Transverse colon (tissue), 4 donors: ENCODE results near the gene DHDDS. TPM values are rescaled to one million over a fixed set of nuclear protein-coding genes. Genes with fewer than 3 reads are reported as not detected.

Source experiments
- DNase-seq: peaks from one replicate; pipeline ENCODE4 v3.0.0-alpha.2; 2019
- H3K27ac ChIP-seq, 4 donors: fragments of 200-600 bp; sonication (generic); 2 replicates each; pipeline ENCODE4 v1.5.1; 2016 to 2018; ENCODE audit warnings: inconsistent platforms in 4 of 4
- H3K27me3 ChIP-seq: fragments of 200-600 bp; sonication (generic); 2 replicates; pipeline ENCODE4 v1.5.1; 2017; ENCODE audit warnings: inconsistent platforms
- H3K36me3 ChIP-seq, 4 donors: fragments of 200-600 bp; sonication (generic); 2 replicates each; pipeline ENCODE4 v1.5.1; 2017 to 2019; ENCODE audit warnings: inconsistent platforms in 4 of 4
- H3K4me1 ChIP-seq, 4 donors: fragments of 200-600 bp; sonication (generic); 2 replicates each; pipeline ENCODE4 v1.5.1; 2017 to 2020; ENCODE audit warnings: inconsistent platforms in 4 of 4
- H3K4me3 ChIP-seq, 4 donors: fragments of 200-600 bp; sonication (generic); 1 replicate in 1 of 4; 2 replicates in 3 of 4; pipeline versions ENCODE4 v1.5.1 to v1.6.1; 2017 to 2019; ENCODE audit warnings: inconsistent platforms in 4 of 4
- H3K9me3 ChIP-seq, 2 donors: fragments of 200-600 bp; sonication (generic); 2 replicates each; pipeline ENCODE4 v1.5.1; 2017 to 2019; ENCODE audit warnings: inconsistent platforms in 2 of 2
- EP300 ChIP-seq: sonication (generic); formaldehyde crosslinking; IDR thresholded peaks from one replicate; pipeline ENCODE4 v1.6.1; 2017; ENCODE audit warnings: antibody characterized with exemption, low read depth
- POLR2A ChIP-seq: fragments of 450-650 bp; IDR thresholded peaks from one replicate; pipeline ENCODE4 v1.6.1; 2016; ENCODE audit warnings: antibody characterized with exemption, mild to moderate bottlenecking, moderate library complexity
- POLR2AphosphoS5 ChIP-seq, 3 donors: sonication (generic); formaldehyde crosslinking; IDR thresholded peaks; one replicate each; pipeline ENCODE4 v1.6.1; 2016; ENCODE audit warnings: antibody characterized with exemption in 3 of 3
- WGBS, 2 donors: methylation state at CpG; one replicate each; pipeline ENCODE4 v1.1.5; 2018; ENCODE audit warnings: low coverage in 1 of 2; 5-methylcytosine and 5-hydroxymethylcytosine counted together
- in situ Hi-C, 4 donors: fragments of 200-750 bp; cut with MboI; loops; one replicate each; pipeline versions ENCODE4 v1.15.0 to v1.15.1; 2017; ENCODE audit warnings: low sequenced_read_pairs in 3 of 4, low pct_ligation_motif_present in 1 of 4, low pct_unique_long_range_greater_than_20kb in 1 of 4
- intact Hi-C: fragments of 100-400 bp; cut with DNase I; formaldehyde crosslinking; loops from one replicate; pipeline ENCODE4 v1.15.1; 2023; ENCODE audit warnings: low total_unique reads
- total RNA-seq, 4 donors: library from RNA; depleted of rRNA; stranded (reverse); fragments of >200 nt; gene quantifications; one replicate each; pipeline ENCODE4 v1.1.0, GENCODE V29; 2016
- TF ChIP-seq, protein P1 (sequence below), 5 experiments: fragments of 200-600 bp in 3 of 5; fragments of 450-650 bp in 2 of 5; sonication (generic) in 3 of 5; IDR thresholded peaks; 1 replicate in 2 of 5; 2 replicates in 3 of 5; pipeline ENCODE4 v1.5.1; 2016 to 2017; ENCODE audit warnings: antibody characterized with exemption in 5 of 5, inconsistent platforms in 3 of 5, mild to moderate bottlenecking in 2 of 5, moderate library complexity in 1 of 5

The DHDDS gene
- total RNA-seq, 4 donors from 2014 or later: 83.4 to 204 (median 131) TPM

- intact Hi-C loops: no loop called here
- in situ Hi-C loops: no loop called here
- no peak overlapping the region for H3K4me3 ChIP-seq
- no peaks in the 10 kb centered on the region for H3K27me3 ChIP-seq
- 80 to 90% methylated on average over 1 to 2 of the region's 4 CpGs for WGBS, 2 donors
- no peak for DNase-seq
- TF ChIP-seq, protein P1, sequence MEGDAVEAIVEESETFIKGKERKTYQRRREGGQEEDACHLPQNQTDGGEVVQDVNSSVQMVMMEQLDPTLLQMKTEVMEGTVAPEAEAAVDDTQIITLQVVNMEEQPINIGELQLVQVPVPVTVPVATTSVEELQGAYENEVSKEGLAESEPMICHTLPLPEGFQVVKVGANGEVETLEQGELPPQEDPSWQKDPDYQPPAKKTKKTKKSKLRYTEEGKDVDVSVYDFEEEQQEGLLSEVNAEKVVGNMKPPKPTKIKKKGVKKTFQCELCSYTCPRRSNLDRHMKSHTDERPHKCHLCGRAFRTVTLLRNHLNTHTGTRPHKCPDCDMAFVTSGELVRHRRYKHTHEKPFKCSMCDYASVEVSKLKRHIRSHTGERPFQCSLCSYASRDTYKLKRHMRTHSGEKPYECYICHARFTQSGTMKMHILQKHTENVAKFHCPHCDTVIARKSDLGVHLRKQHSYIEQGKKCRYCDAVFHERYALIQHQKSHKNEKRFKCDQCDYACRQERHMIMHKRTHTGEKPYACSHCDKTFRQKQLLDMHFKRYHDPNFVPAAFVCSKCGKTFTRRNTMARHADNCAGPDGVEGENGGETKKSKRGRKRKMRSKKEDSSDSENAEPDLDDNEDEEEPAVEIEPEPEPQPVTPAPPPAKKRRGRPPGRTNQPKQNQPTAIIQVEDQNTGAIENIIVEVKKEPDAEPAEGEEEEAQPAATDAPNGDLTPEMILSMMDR (IDR thresholded peaks at IDR 0.05): no peak
- TF ChIP-seq POLR2AphosphoS5 (IDR thresholded peaks at IDR 0.05): no peak
- no peak for TF ChIP-seq POLR2A
- H3K36me3 ChIP-seq: no peaks in the 10 kb centered on the region
- no peaks in the 10 kb centered on the region for H3K4me1 ChIP-seq
- no peaks in the 10 kb centered on the region for H3K9me3 ChIP-seq
- no peak overlapping the region for H3K27ac ChIP-seq
These were observed 42.4 kb upstream of the DHDDS start for GRCh38 chr1:26389604-26390247.

- H3K4me1 ChIP-seq: no peaks in the 10 kb centered on the region
- no peaks in the 10 kb centered on the region for H3K36me3 ChIP-seq
- H3K27me3 ChIP-seq: no peaks in the 10 kb centered on the region
- no peak for DNase-seq
- H3K27ac ChIP-seq: no peak overlapping the region
- no peak overlapping the region for H3K4me3 ChIP-seq
- intact Hi-C loops (no loop called here), in situ Hi-C loops (no loop called here)
- TF ChIP-seq, protein P1 (IDR thresholded peaks at IDR 0.05): no peak
- TF ChIP-seq POLR2A (no peak), POLR2AphosphoS5 (IDR thresholded peaks at IDR 0.05) (no peak), EP300 (no peak)
- 8% methylated on average over 3 of the region's 3 CpGs; no CpG with 5 or more reads in 1 of the 2 donors for WGBS, 2 donors
- no peaks in the 10 kb centered on the region for H3K9me3 ChIP-seq
These were observed 40.7 kb upstream of the DHDDS start for GRCh38 chr1:26391450-26391849.

DNA sequence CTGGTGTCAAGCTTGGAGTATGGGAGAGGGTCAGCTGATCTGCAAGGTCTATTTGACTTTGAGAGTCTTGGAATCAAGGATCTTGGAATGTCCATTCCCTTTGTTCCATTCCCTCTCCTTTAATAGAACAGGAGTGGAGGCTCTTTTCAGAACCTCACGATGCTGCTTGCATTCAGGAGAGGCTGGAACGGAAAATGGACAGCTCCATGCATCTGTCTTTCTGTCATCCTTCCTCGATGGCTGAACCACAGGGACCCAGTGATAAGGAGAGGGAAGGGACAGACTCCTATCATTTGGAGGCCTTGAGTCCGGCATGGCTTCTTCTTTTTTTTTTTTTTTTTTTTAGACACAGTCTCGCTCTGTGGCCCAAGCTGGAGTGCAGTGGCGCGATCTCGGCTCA lies 36.4 kb upstream of the DHDDS start:
- no peak overlapping the region for H3K27ac ChIP-seq
- H3K4me3 ChIP-seq: no peak overlapping the region
- H3K36me3 ChIP-seq: no peaks in the 10 kb centered on the region
- no peaks in the 10 kb centered on the region for H3K27me3 ChIP-seq
- WGBS, 2 donors: 76 to 84% methylated on average over 5 to 8 of the region's 8 CpGs
- no peak for DNase-seq
- in situ Hi-C loops (no loop called here), intact Hi-C loops (no loop called here)
- no peaks in the 10 kb centered on the region for H3K4me1 ChIP-seq
- TF ChIP-seq POLR2A (no peak), POLR2AphosphoS5 (IDR thresholded peaks at IDR 0.05) (no peak)
- H3K9me3 ChIP-seq: no peaks in the 10 kb centered on the region

DNA sequence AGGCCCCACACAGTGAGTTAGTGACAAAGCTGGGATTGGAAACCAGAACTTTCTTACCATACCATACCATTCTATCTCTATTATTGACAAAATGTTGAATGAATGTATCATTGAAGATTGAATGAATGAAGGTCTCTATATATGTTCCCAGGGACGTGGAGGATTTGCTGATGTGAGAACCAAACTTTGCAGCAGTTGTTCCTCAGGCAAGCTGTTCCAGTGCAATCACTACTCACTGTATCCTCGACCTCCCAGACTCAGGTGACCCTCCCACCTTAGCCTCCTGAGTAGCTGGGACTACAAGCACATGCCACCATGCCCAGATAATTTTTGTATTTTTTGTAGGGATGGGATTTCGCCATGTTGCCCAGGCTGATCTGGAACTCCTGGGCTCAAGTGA lies 33.1 kb upstream of the DHDDS start:
- WGBS, 2 donors: 60 to 69% methylated on average over 2 to 3 of the region's 3 CpGs
- Histone ChIP-seq H3K27ac (no peak overlapping the region), H3K4me1 (no peaks in the 10 kb centered on the region), H3K36me3 (no peaks in the 10 kb centered on the region), H3K27me3 (peaks cover 12% of the 10 kb centered on the region), H3K4me3 (no peak overlapping the region), H3K9me3 (no peaks in the 10 kb centered on the region)
- in situ Hi-C loops (no loop called here), intact Hi-C loops (no loop called here)
- DNase-seq: no peak
- TF ChIP-seq EP300 (no peak), POLR2A (no peak), POLR2AphosphoS5 (IDR thresholded peaks at IDR 0.05) (no peak)
- TF ChIP-seq, protein P1 (IDR thresholded peaks at IDR 0.05): no peak

GRCh38 chr1:26401891-26402290 lies 30.2 kb upstream of the DHDDS start:
- Histone ChIP-seq H3K4me1 (no peaks in the 10 kb centered on the region), H3K27me3 (peaks cover 16% of the 10 kb centered on the region), H3K27ac (no peak overlapping the region), H3K4me3 (no peak overlapping the region), H3K36me3 (no peaks in the 10 kb centered on the region), H3K9me3 (no peaks in the 10 kb centered on the region)
- TF ChIP-seq POLR2AphosphoS5 (IDR thresholded peaks at IDR 0.05) (no peak), EP300 (no peak)
- TF ChIP-seq, protein P1 (IDR thresholded peaks at IDR 0.05): no peak
- DNase-seq: no peak
- 80 to 84% methylated on average over 3 of the region's 3 CpGs for WGBS, 2 donors
- intact Hi-C loops: no loop called here
- in situ Hi-C loops: no loop called here
